K562 (cell line): ENCODE data around the gene OTOP3. TPM values are rescaled to one million over a fixed set of nuclear protein-coding genes. Genes with fewer than 3 reads are reported as not detected.

Source experiments
- CCNT2 ChIP-seq: IDR thresholded peaks from 2 replicates; pipeline ENCODE4 v1.6.1; 2011; ENCODE audit warnings: borderline replicate concordance, low read depth, mild to moderate bottlenecking, moderate library complexity, mixed read lengths, low read length; ENCODE audit not compliant: insufficient read length; ENCODE audit errors: extremely low read depth
- CXXC5 ChIP-seq: fragments of 250-450 bp; sonication (Bioruptor Pico); IDR thresholded peaks from 2 replicates; pipeline ENCODE4 v1.8.0; 2022; ENCODE audit warnings: inconsistent platforms, mild to moderate bottlenecking, moderate library complexity
- DACH1 ChIP-seq: fragments of 450-650 bp; IDR thresholded peaks from 2 replicates; pipeline ENCODE4 v1.6.1; 2018; ENCODE audit not compliant: partially characterized antibody
- E2F1 ChIP-seq: sonication (generic); formaldehyde crosslinking; IDR thresholded peaks from 2 replicates; pipeline ENCODE4 v1.8.1; 2023; ENCODE audit warnings: mild to moderate bottlenecking, missing genetic modification reagents, moderate library complexity
- FOS ChIP-seq: IDR thresholded peaks from 3 replicates; pipeline ENCODE4 v1.6.1; 2011; ENCODE audit not compliant: insufficient read length; ENCODE audit errors: extremely low read depth
- KDM2B ChIP-seq: fragments of 250-450 bp; sonication (Bioruptor Pico); IDR thresholded peaks from 2 replicates; pipeline ENCODE4 v1.8.0; 2021; ENCODE audit warnings: mild to moderate bottlenecking, moderate library complexity
- KDM5B ChIP-seq: fragments of 200-600 bp; sonication (generic); IDR thresholded peaks from 2 replicates; pipeline ENCODE4 v1.6.1; 2012; ENCODE audit warnings: low read depth, mild to moderate bottlenecking, moderate library complexity, low read length, control low read depth, inconsistent platforms; ENCODE audit not compliant: insufficient replicate concordance
- POLR2G ChIP-seq: fragments of 200-400 bp; formaldehyde crosslinking; IDR thresholded peaks from 2 replicates; pipeline ENCODE4 v1.6.1; 2017; ENCODE audit warnings: low read depth, mild to moderate bottlenecking, antibody characterized with exemption, low read length, moderate library complexity
- SIN3A ChIP-seq, 2 experiments: fragments of 150-350 bp in 1 of 2; IDR thresholded peaks; 2 replicates each; pipeline ENCODE4 v1.6.1; 2011 to 2016; ENCODE audit warnings: borderline replicate concordance in 2 of 2, low read depth in 2 of 2, low read length in 2 of 2, mild to moderate bottlenecking in 2 of 2, moderate library complexity in 2 of 2; ENCODE audit not compliant: control insufficient read depth in 1 of 2
- SIN3B ChIP-seq: fragments of 450-650 bp; IDR thresholded peaks from 2 replicates; pipeline ENCODE4 v1.6.1; 2017; ENCODE audit warnings: low read depth, mild to moderate bottlenecking, moderate library complexity
- SMAD4 ChIP-seq: fragments of 250-450 bp; sonication (Bioruptor Pico); conservative IDR thresholded peaks from 2 replicates; pipeline ENCODE4 v1.8.0; 2021; ENCODE audit warnings: inconsistent platforms, mild to moderate bottlenecking, moderate library complexity
- STAG1 ChIP-seq: sonication (generic); formaldehyde crosslinking; IDR thresholded peaks from 2 replicates; pipeline ENCODE4 v1.5.0; 2020; ENCODE audit warnings: missing genetic modification reagents, borderline replicate concordance
- THAP12 ChIP-seq: fragments of 250-450 bp; sonication (Bioruptor Pico); IDR thresholded peaks from 2 replicates; pipeline ENCODE4 v1.9.0; 2021; ENCODE audit warnings: mild to moderate bottlenecking, inconsistent platforms
- YY1 ChIP-seq, 3 experiments: IDR thresholded peaks; 2 replicates each; pipeline ENCODE4 v1.6.1; 2011; ENCODE audit warnings: low read length in 2 of 3, mild to moderate bottlenecking in 2 of 3, moderate library complexity in 2 of 3, borderline replicate concordance in 1 of 3, control low read depth in 1 of 3, low read depth in 1 of 3; ENCODE audit not compliant: insufficient read depth in 3 of 3, insufficient replicate concordance in 2 of 3, control insufficient read depth in 1 of 3, insufficient read length in 1 of 3; ENCODE audit errors: extremely low read depth in 1 of 3
- ZBTB11 ChIP-seq, 3 experiments: fragments of 200-800 bp in 1 of 3; fragments of 250-450 bp in 1 of 3; fragments of 450-650 bp in 1 of 3; sonication (Bioruptor Pico) in 1 of 3; sonication (Bioruptor generic) in 1 of 3; formaldehyde crosslinking in 1 of 3; IDR thresholded peaks; 2 replicates each; pipeline versions ENCODE4 v1.6.1 to v1.8.0; 2016 to 2022; ENCODE audit warnings: mild to moderate bottlenecking in 2 of 3, missing genetic modification characterization in 2 of 3, missing compliant biosample characterization in 1 of 3, moderate library complexity in 1 of 3
- ZNF316 ChIP-seq: fragments of 450-650 bp; IDR thresholded peaks from 2 replicates; pipeline ENCODE4 v1.6.1; 2016
- ZNF583 ChIP-seq: fragments of 250-450 bp; sonication (Bioruptor Pico); IDR thresholded peaks from 2 replicates; pipeline ENCODE4 v1.4.0; 2020
- ZNF76 ChIP-seq: fragments of 250-450 bp; sonication (Bioruptor Pico); IDR thresholded peaks from 2 replicates; pipeline ENCODE4 v1.4.0; 2020; ENCODE audit warnings: mild to moderate bottlenecking, moderate library complexity, borderline replicate concordance
- ZNF766 ChIP-seq: fragments of 200-800 bp; sonication (Bioruptor generic); conservative IDR thresholded peaks from 2 replicates; pipeline ENCODE4 v1.6.1; 2016; ENCODE audit warnings: missing genetic modification characterization, missing compliant biosample characterization
- polyA plus RNA-seq, 8 experiments: library from polyadenylated mRNA; depleted of rRNA in 4 of 8; stranded (reverse) in 5 of 8; unstranded in 3 of 8; fragments of >200 nt; fragmentation: Nextera tagmentation in 2 of 8; fragmentation: Illumina TruSeq in 1 of 8; extraction: Ambion mirVana in 2 of 8; extraction: Trizol in 1 of 8; gene quantifications; 2 replicates each; pipeline versions ENCODE4 v1.2.1 to v1.2.3, GENCODE V29; 2011 to 2014; ENCODE audit warnings: inconsistent platforms in 1 of 8, missing spikeins in 1 of 8
- total RNA-seq, 7 experiments: library from RNA; depleted of rRNA in 6 of 7; stranded (reverse); fragments of >200 nt in 6 of 7; fragmentation: Illumina TruSeq in 2 of 7; extraction: Trizol in 2 of 7; gene quantifications; 2 replicates each; pipeline versions ENCODE4 v1.2.1 to v1.2.3, GENCODE V29; 2011 to 2021; ENCODE audit warnings: low replicate concordance in 1 of 7

The OTOP3 gene
- total and polyA plus RNA-seq, 9 of the 15 experiments (the other 6 are each of a cell fraction or from before 2014, with no cell fraction given), result not detected

- TF ChIP-seq THAP12 (CRISPR knock-in tag) (peak; percentile 90), ZNF583 (CRISPR knock-in tag) (0 out of 2 replicates have a peak, but pooled peaks have one; percentile 51), SIN3B (peak; percentile 62; the same call in 1 of the 2 replicates), ZNF766 (CRISPR knock-in tag) (no peak), E2F1 (CRISPR knock-in tag) (peak; percentile 49; the same call in 1 of the 2 replicates), KDM2B (CRISPR knock-in tag) (peak; percentile 94; the same call in 1 of the 2 replicates), YY1 (IDR thresholded peaks at IDR 0.05; ENCODE audit: borderline replicate concordance in 1 of 3, control insufficient read depth in 1 of 3, extremely low read depth in 1 of 3, insufficient read depth in 3 of 3, insufficient read length in 1 of 3, insufficient replicate concordance in 2 of 3, low read depth in 1 of 3, low read length in 2 of 3) (peak in 2 of 3 experiments; percentile 74 to 82), POLR2G (peak; percentile 93), STAG1 (CRISPR knock-in tag) (peak; percentile 4; the same call in 1 of the 2 replicates), ZBTB11 (CRISPR knock-in tag; IDR thresholded peaks at IDR 0.05) (peak in 1 of 3 experiments; percentile 8; a peak in 1 of 6 replicates), ZNF76 (CRISPR knock-in tag) (0 out of 2 replicates have a peak, but pooled peaks have one; percentile 29), DACH1 (no peak), SIN3A (IDR thresholded peaks at IDR 0.05; ENCODE audit: borderline replicate concordance in 2 of 2, control insufficient read depth in 1 of 2, low read depth in 2 of 2, low read length in 2 of 2) (peak in 1 of 2 experiments; percentile 8; a peak in 1 of 4 replicates), SMAD4 (CRISPR knock-in tag) (peak; percentile 40; the same call in 1 of the 2 replicates), ZNF316 (peak; percentile 8; the same call in 1 of the 2 replicates), CXXC5 (CRISPR knock-in tag) (peak; percentile 54), FOS (peak; percentile 27), KDM5B (peak; percentile 78), CCNT2 (peak; percentile 65)
These were observed 51.8 kb downstream of the OTOP3 start, which contains the start of gene CDR2L (continued) for GRCh38 chr17:74987418-74987908.
